ENCODE measurements around the gene SKIC2.

The SKIC2 gene

GRCh38 chr6:31947864-31948263 is 11.1 kb upstream of the SKIC2 start:
- no peak overlapping the region for H3K9ac ChIP-seq (ENCODE audit: low read length)
- no peak overlapping the region for H3K4me2 ChIP-seq (ENCODE audit: low read depth, low read length, poor library complexity, severe bottlenecking)
- H2AFZ ChIP-seq (ENCODE audit: low read depth, low read length, severe bottlenecking): no peak overlapping the region
- TF ChIP-seq EZH2phosphoT487 (conservative IDR thresholded peaks at IDR 0.05; ENCODE audit: low read length): no peak
- no peak for TF ChIP-seq CTCF (IDR thresholded peaks at IDR 0.05; ENCODE audit: insufficient read depth, low read length, poor library complexity, severe bottlenecking)
- no peaks in the 10 kb centered on the region for H3K9me2 ChIP-seq (replicated peaks; ENCODE audit: insufficient read depth, low read length)
- H4K20me1 ChIP-seq (ENCODE audit: low read depth, low read length): no peaks in the 10 kb centered on the region
- H3K27me3 ChIP-seq (ENCODE audit: low read length): no peaks in the 10 kb centered on the region
- no peak overlapping the region for H3K4me3 ChIP-seq (ENCODE audit: insufficient read depth, low read length, poor library complexity, severe bottlenecking)
- no peaks in the 10 kb centered on the region for H3K36me3 ChIP-seq (ENCODE audit: low read length)
- H3K27ac ChIP-seq (ENCODE audit: low read depth, low read length): no peak overlapping the region
- H3K79me2 ChIP-seq (ENCODE audit: insufficient read depth, low read length): no peaks in the 10 kb centered on the region
- no peaks in the 10 kb centered on the region for H3F3A ChIP-seq (ENCODE audit: insufficient read depth)
- no peaks in the 10 kb centered on the region for H3K9me3 ChIP-seq (ENCODE audit: insufficient read depth, low read length)

- Histone ChIP-seq H3K27me3 (ENCODE audit: low read length) (no peaks in the 10 kb centered on the region), H3K79me2 (ENCODE audit: insufficient read depth, low read length) (no peaks in the 10 kb centered on the region), H3F3A (ENCODE audit: insufficient read depth) (no peaks in the 10 kb centered on the region), H3K9me3 (ENCODE audit: insufficient read depth, low read length) (no peaks in the 10 kb centered on the region), H3K36me3 (ENCODE audit: low read length) (no peaks in the 10 kb centered on the region), H2AFZ (ENCODE audit: low read depth, low read length, severe bottlenecking) (no peak overlapping the region), H3K27ac (ENCODE audit: low read depth, low read length) (no peak overlapping the region), H3K4me3 (ENCODE audit: insufficient read depth, low read length, poor library complexity, severe bottlenecking) (no peak overlapping the region), H3K4me2 (ENCODE audit: low read depth, low read length, poor library complexity, severe bottlenecking) (no peak overlapping the region), H4K20me1 (ENCODE audit: low read depth, low read length) (no peaks in the 10 kb centered on the region), H3K9me2 (replicated peaks; ENCODE audit: insufficient read depth, low read length) (no peaks in the 10 kb centered on the region), H3K9ac (ENCODE audit: low read length) (no peak overlapping the region)
- TF ChIP-seq CTCF (IDR thresholded peaks at IDR 0.05; ENCODE audit: insufficient read depth, low read length, poor library complexity, severe bottlenecking): no peak
- TF ChIP-seq EZH2phosphoT487 (conservative IDR thresholded peaks at IDR 0.05; ENCODE audit: low read length): no peak
These were observed 10.7 kb upstream of the SKIC2 start for GRCh38 chr6:31948306-31948705.

GRCh38 chr6:31948753-31949413 is 10.1 kb upstream of the SKIC2 start:
- Histone ChIP-seq H3K9me3 (ENCODE audit: insufficient read depth, low read length) (no peaks in the 10 kb centered on the region), H2AFZ (ENCODE audit: low read depth, low read length, severe bottlenecking) (no peak overlapping the region), H3K27ac (ENCODE audit: low read depth, low read length) (no peak overlapping the region), H3F3A (ENCODE audit: insufficient read depth) (no peaks in the 10 kb centered on the region), H3K79me2 (ENCODE audit: insufficient read depth, low read length) (no peaks in the 10 kb centered on the region), H3K9me2 (replicated peaks; ENCODE audit: insufficient read depth, low read length) (no peaks in the 10 kb centered on the region), H4K20me1 (ENCODE audit: low read depth, low read length) (no peaks in the 10 kb centered on the region), H3K36me3 (ENCODE audit: low read length) (no peaks in the 10 kb centered on the region), H3K4me2 (ENCODE audit: low read depth, low read length, poor library complexity, severe bottlenecking) (no peak overlapping the region), H3K9ac (ENCODE audit: low read length) (no peak overlapping the region), H3K4me3 (ENCODE audit: insufficient read depth, low read length, poor library complexity, severe bottlenecking) (no peak overlapping the region), H3K27me3 (ENCODE audit: low read length) (no peaks in the 10 kb centered on the region)
- TF ChIP-seq EZH2phosphoT487 (conservative IDR thresholded peaks at IDR 0.05; ENCODE audit: low read length) (no peak), CTCF (IDR thresholded peaks at IDR 0.05; ENCODE audit: insufficient read depth, low read length, poor library complexity, severe bottlenecking) (no peak)

Measured in SU-DHL-6 (cell line).